Osteoblast (primary cell): ENCODE data around the gene DCAF12L1. TPM values are rescaled to one million over a fixed set of nuclear protein-coding genes. Genes with fewer than 3 reads are reported as not detected.

Experiments used
- DNase-seq: peaks from one replicate; pipeline ENCODE4 v3.0.0; 2011; ENCODE audit warnings: low spot score, mixed read lengths; ENCODE audit not compliant: insufficient read length; ENCODE audit errors: missing footprints
- H2AFZ ChIP-seq: 2 replicates; pipeline ENCODE4 v1.6.0; 2011; ENCODE audit warnings: mild to moderate bottlenecking, low read length
- H3K27ac ChIP-seq: 2 replicates; pipeline ENCODE4 v1.5.1; 2011; ENCODE audit warnings: mild to moderate bottlenecking, low read depth, low read length, moderate library complexity
- H3K27me3 ChIP-seq: 2 replicates; pipeline ENCODE4 v1.6.0; 2012; ENCODE audit warnings: mild to moderate bottlenecking, control low read depth, inconsistent platforms, low read length, moderate library complexity; ENCODE audit not compliant: insufficient read depth
- H3K36me3 ChIP-seq: 2 replicates; pipeline ENCODE4 v1.5.1; 2011; ENCODE audit warnings: mild to moderate bottlenecking, low read length, control low read depth, moderate library complexity; ENCODE audit not compliant: insufficient read depth
- H3K4me1 ChIP-seq: 2 replicates; pipeline ENCODE4 v1.5.1; 2011; ENCODE audit warnings: mild to moderate bottlenecking, low read length, control low read depth, moderate library complexity; ENCODE audit not compliant: insufficient read depth
- H3K4me2 ChIP-seq: 2 replicates; pipeline ENCODE4 v1.6.0; 2011; ENCODE audit warnings: mild to moderate bottlenecking, low read length; ENCODE audit not compliant: insufficient read depth
- H3K4me3 ChIP-seq: fragments of 200-600 bp; sonication (generic); 3 replicates; pipeline ENCODE4 v1.5.1; 2012; ENCODE audit warnings: mild to moderate bottlenecking, low read length, inconsistent platforms; ENCODE audit not compliant: insufficient read depth
- H3K79me2 ChIP-seq: 2 replicates; pipeline ENCODE4 v1.6.0; 2012; ENCODE audit warnings: mild to moderate bottlenecking, low read length, control low read depth, inconsistent platforms; ENCODE audit not compliant: insufficient read depth
- H3K9me3 ChIP-seq: 2 replicates; pipeline ENCODE4 v1.5.1; 2011; ENCODE audit warnings: low read depth, low read length, control low read depth
- H4K20me1 ChIP-seq: 2 replicates; pipeline ENCODE4 v1.6.0; 2012; ENCODE audit warnings: mild to moderate bottlenecking, low read length, control low read depth; ENCODE audit not compliant: insufficient read depth
- total RNA-seq: library from RNA; depleted of rRNA; stranded (reverse); fragments of >200 nt; gene quantifications from 2 replicates; pipeline ENCODE4 v1.2.3, GENCODE V29; 2012
- TF ChIP-seq, protein P1 (sequence below): IDR thresholded peaks from 2 replicates; pipeline ENCODE4 v1.5.1; 2011; ENCODE audit warnings: mild to moderate bottlenecking, low read depth, low read length, moderate library complexity; ENCODE audit errors: extremely low read depth

The DCAF12L1 gene
- total RNA-seq = not detected in 2 replicates

DNA sequence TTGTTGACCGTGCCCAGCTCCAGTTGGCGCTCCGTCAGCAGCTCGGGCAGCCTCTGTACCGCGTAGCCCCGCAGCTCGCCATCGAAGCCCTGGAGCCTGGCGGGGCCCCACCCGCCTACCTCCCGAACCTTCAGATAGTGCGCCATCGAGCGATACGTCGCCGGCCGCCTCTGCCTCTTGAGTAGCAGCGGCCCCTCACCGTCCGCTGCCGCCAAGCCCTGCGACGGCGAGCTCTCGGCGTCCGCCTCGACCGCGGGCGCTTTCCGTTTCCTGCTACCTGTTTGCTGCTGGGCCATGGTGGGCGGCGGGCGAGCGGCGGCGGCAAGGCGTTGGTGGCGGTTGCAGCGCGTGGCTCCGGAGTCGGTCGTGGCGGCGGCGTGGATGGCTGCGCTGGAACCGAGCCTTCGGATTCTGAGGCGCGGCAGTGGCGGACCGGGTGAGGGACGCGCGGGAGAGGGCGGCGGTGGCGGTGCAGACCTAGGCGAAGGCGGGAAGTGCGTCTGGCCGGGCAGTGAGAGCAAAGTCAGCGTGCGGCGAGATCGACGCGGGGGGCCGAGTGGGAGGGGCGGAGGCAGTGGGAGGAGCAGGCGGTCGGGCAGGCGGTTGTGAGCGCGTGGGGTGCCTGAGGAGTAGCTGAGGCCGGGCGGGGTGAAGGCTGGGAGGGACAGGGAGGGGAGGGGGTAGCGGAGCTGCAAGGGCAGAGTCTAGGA is at the start of gene DCAF12L1:
TSS of gene DCAF12L1 (minus strand) at position 502 of the 710 bp plus-strand sequence. CDS start at position 296, 206 bp downstream.
- no peak within 1 kb of the TSS for H2AFZ ChIP-seq
- H3K4me3 ChIP-seq = no peak within 1 kb of the TSS
- peaks cover 3% of the 10 kb centered on the region for H3K9me3 ChIP-seq
- no peak for DNase-seq
- no peaks in the 10 kb centered on the region for H3K27me3 ChIP-seq
- TF ChIP-seq, protein P1, sequence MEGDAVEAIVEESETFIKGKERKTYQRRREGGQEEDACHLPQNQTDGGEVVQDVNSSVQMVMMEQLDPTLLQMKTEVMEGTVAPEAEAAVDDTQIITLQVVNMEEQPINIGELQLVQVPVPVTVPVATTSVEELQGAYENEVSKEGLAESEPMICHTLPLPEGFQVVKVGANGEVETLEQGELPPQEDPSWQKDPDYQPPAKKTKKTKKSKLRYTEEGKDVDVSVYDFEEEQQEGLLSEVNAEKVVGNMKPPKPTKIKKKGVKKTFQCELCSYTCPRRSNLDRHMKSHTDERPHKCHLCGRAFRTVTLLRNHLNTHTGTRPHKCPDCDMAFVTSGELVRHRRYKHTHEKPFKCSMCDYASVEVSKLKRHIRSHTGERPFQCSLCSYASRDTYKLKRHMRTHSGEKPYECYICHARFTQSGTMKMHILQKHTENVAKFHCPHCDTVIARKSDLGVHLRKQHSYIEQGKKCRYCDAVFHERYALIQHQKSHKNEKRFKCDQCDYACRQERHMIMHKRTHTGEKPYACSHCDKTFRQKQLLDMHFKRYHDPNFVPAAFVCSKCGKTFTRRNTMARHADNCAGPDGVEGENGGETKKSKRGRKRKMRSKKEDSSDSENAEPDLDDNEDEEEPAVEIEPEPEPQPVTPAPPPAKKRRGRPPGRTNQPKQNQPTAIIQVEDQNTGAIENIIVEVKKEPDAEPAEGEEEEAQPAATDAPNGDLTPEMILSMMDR = no peak
- H4K20me1 ChIP-seq = no peaks in the 10 kb centered on the region
- no peaks in the 10 kb centered on the region for H3K4me1 ChIP-seq
- H3K4me2 ChIP-seq = no peak within 1 kb of the TSS
- H3K27ac ChIP-seq = no peak within 1 kb of the TSS
- no peaks in the 10 kb centered on the region for H3K79me2 ChIP-seq
- H3K36me3 ChIP-seq = no peaks in the 10 kb centered on the region

DNA sequence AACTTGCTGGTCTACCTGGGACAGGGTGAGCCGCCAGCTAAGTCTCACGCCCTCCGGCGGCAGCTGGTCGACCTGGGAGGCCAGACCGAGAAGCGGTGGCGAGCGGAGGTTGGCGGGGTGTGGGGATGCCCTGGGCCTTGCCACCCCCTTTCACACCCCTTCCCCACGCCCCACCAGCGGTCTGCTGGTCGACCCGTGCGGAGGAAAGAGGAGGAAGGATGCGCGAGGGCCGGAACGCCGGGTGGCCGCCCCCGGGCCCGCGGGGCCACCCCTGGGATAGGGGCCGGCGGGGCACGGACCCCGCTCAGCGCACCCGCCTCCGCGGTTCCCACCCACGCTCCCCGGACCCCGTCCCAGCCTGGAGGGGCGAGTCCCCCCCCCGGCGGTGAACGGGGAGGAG is 28.3 kb upstream of the DCAF12L1 start:
- Histone ChIP-seq H2AFZ (no peak overlapping the region), H3K4me2 (no peak overlapping the region), H3K4me1 (no peaks in the 10 kb centered on the region), H3K79me2 (no peaks in the 10 kb centered on the region), H3K27me3 (no peaks in the 10 kb centered on the region), H3K4me3 (no peak overlapping the region), H3K9me3 (no peaks in the 10 kb centered on the region), H3K27ac (no peak overlapping the region), H4K20me1 (no peaks in the 10 kb centered on the region), H3K36me3 (no peaks in the 10 kb centered on the region)
- TF ChIP-seq, protein P1 = no peak
- no peak for DNase-seq

DNA sequence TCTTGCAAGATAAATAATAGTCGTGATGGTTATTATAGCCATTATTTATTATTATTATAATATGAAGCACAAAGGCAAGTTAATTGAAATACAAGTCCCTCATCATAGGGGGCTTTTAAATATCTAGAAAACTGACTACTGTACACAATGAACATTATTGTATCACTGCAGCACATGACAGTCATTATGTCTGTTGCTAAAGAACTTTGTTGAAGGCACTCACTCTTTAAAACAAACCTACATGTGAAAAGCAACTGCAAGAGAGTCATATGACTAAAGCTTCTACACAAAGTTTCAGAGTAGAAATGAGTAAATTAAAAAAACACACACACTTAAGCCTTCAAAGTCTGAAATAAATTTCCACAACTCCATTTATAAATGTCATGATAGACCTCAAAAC is 23.3 kb upstream of the DCAF12L1 start:
- Histone ChIP-seq H4K20me1 (no peaks in the 10 kb centered on the region), H3K4me3 (no peak overlapping the region), H3K79me2 (no peaks in the 10 kb centered on the region), H3K4me2 (no peak overlapping the region), H3K4me1 (no peaks in the 10 kb centered on the region), H3K36me3 (no peaks in the 10 kb centered on the region), H2AFZ (no peak overlapping the region), H3K27ac (no peak overlapping the region), H3K9me3 (no peaks in the 10 kb centered on the region), H3K27me3 (no peaks in the 10 kb centered on the region)
- TF ChIP-seq, protein P1 = no peak
- no peak for DNase-seq

DNA sequence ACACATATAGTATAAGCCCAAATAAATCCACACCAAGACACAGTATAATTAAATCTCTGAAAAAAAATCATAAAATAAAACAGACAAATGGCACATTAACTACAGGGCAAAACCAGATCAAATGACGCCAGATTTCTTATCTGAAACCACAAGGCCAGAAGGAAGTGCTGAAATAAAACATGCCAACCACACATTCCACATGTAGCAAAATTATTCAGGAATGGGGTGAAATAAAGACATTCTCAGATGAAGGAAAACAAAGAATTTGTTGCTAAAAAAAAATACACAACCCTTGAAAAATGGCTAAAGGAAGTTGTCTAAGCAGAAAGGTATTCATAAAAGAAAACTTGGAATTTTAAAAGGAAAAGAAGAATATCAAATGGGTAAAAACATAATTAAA is 4.5 kb upstream of the DCAF12L1 start:
- TF ChIP-seq, protein P1 = no peak
- H3K4me3 ChIP-seq = no peak overlapping the region
- no peak overlapping the region for H2AFZ ChIP-seq
- no peak overlapping the region for H3K4me2 ChIP-seq
- H3K27ac ChIP-seq = no peak overlapping the region
- H3K27me3 ChIP-seq = no peaks in the 10 kb centered on the region
- no peaks in the 10 kb centered on the region for H3K79me2 ChIP-seq
- H3K9me3 ChIP-seq = peaks cover 3% of the 10 kb centered on the region
- no peak for DNase-seq
- H3K36me3 ChIP-seq = no peaks in the 10 kb centered on the region
- H3K4me1 ChIP-seq = no peaks in the 10 kb centered on the region
- H4K20me1 ChIP-seq = no peaks in the 10 kb centered on the region
